Ovary (tissue), 3 donors: ENCODE data around the gene GTF3C4.

ENCODE experiments used
- EP300 ChIP-seq: sonication (generic); formaldehyde crosslinking; IDR thresholded peaks from one replicate; pipeline ENCODE4 v1.6.1; 2017; ENCODE audit warnings: antibody characterized with exemption
- POLR2A ChIP-seq: fragments of 450-650 bp; IDR thresholded peaks from one replicate; pipeline ENCODE4 v1.6.1; 2017; ENCODE audit warnings: antibody characterized with exemption, mild to moderate bottlenecking, moderate library complexity
- TF ChIP-seq, protein P1 (sequence below), 3 donors: fragments of 450-650 bp in 2 of 3; fragments of 200-600 bp in 1 of 3; IDR thresholded peaks; one replicate each; pipeline versions ENCODE4 v1.5.1 to v1.8.0; 2016 to 2022; ENCODE audit warnings: antibody characterized with exemption in 3 of 3, mild to moderate bottlenecking in 1 of 3
- donor health status: DM: no; HTN: no; CAD: no.

DNA sequence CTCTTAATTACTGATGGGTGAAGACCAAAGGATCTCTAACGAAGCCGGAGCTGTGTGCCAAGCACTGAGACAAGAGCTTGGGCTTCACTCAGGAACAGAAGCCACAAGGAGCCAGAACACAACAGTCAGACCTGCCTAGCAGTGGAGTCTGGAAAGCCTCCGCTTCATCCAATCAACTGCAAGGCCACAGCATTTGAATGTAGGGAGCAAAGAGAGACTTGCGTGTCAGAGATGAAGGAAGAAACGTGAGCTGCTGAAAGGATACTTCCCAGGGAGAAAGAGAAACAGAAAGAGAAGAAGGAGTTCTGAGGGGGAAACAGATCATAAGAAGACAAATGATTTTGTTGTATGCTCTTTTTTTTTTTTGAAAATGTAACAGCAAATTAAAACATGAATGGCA is 44.0 kb upstream of the GTF3C4 start:
- no peak for TF ChIP-seq POLR2A
- TF ChIP-seq, protein P1, sequence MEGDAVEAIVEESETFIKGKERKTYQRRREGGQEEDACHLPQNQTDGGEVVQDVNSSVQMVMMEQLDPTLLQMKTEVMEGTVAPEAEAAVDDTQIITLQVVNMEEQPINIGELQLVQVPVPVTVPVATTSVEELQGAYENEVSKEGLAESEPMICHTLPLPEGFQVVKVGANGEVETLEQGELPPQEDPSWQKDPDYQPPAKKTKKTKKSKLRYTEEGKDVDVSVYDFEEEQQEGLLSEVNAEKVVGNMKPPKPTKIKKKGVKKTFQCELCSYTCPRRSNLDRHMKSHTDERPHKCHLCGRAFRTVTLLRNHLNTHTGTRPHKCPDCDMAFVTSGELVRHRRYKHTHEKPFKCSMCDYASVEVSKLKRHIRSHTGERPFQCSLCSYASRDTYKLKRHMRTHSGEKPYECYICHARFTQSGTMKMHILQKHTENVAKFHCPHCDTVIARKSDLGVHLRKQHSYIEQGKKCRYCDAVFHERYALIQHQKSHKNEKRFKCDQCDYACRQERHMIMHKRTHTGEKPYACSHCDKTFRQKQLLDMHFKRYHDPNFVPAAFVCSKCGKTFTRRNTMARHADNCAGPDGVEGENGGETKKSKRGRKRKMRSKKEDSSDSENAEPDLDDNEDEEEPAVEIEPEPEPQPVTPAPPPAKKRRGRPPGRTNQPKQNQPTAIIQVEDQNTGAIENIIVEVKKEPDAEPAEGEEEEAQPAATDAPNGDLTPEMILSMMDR (IDR thresholded peaks at IDR 0.05): no peak
- TF ChIP-seq EP300: no peak
